GM18907 (cell line): ENCODE results near the gene HUNK.
"Not testable (repeated sequence)": the region's sequence is repeated elsewhere in the genome, so short reads cannot be mapped to it uniquely, and the experiment has no call there.

Source experiments
- ATAC-seq: cut with Tn5 transposase; IDR thresholded peaks from one replicate; pipeline ENCODE4 v1.9.1; 2021; ENCODE audit warnings: mild to moderate bottlenecking, moderate library complexity; ENCODE audit not compliant: unreplicated experiment

Gene HUNK

GRCh38 chr21:31993826-31994825, 121.3 kb downstream of the HUNK start:
- no peak for ATAC-seq

GRCh38 chr21:31997191-31997590, 124.4 kb downstream of the HUNK start:
- no peak for ATAC-seq

- ATAC-seq = no peak
Observed at GRCh38 chr21:31999810-32000468, 127.1 kb downstream of the HUNK start.

GRCh38 chr21:32001390-32001789, 128.6 kb downstream of the HUNK start:
- no peak for ATAC-seq

- no peak for ATAC-seq
Observed at GRCh38 chr21:32003411-32003810, 130.6 kb downstream of the HUNK start.

- no peak for ATAC-seq
Observed at GRCh38 chr21:32004291-32004690, 131.5 kb downstream of the HUNK start.

- ATAC-seq = no peak
Observed at GRCh38 chr21:32007456-32007855, 134.6 kb downstream of the HUNK start.

GRCh38 chr21:32008714-32009113, 135.9 kb downstream of the HUNK start:
- ATAC-seq = no peak

GRCh38 chr21:32009263-32009662, 136.4 kb downstream of the HUNK start:
- no peak for ATAC-seq

GRCh38 chr21:32015461-32016139, 142.8 kb downstream of the HUNK start:
- no peak for ATAC-seq

- no peak for ATAC-seq
Observed at GRCh38 chr21:32018381-32018780, 145.6 kb downstream of the HUNK start.

- no peak for ATAC-seq
Observed at GRCh38 chr21:32020564-32020963, 147.7 kb downstream of the HUNK start.

GRCh38 chr21:32021319-32021994, 148.6 kb downstream of the HUNK start:
- no peak for ATAC-seq

GRCh38 chr21:32022146-32022545, 149.3 kb downstream of the HUNK start:
- no peak for ATAC-seq

GRCh38 chr21:32030146-32030652, 157.4 kb downstream of the HUNK start:
- ATAC-seq = no peak

GRCh38 chr21:32034850-32035249, 162.0 kb downstream of the HUNK start:
- no peak for ATAC-seq

GRCh38 chr21:32035617-32036016, 162.8 kb downstream of the HUNK start:
- no peak for ATAC-seq

GRCh38 chr21:32036756-32037155, 163.9 kb downstream of the HUNK start:
- ATAC-seq = no peak

- not testable (repeated sequence) for ATAC-seq
Observed at GRCh38 chr21:32038751-32039150, 165.9 kb downstream of the HUNK start.

GRCh38 chr21:32043458-32043857, 170.6 kb downstream of the HUNK start:
- no peak for ATAC-seq
